Hematopoietic multipotent progenitor cell treated with erythropoietin and hydrocortisone succinate and interleukin-3 and kit ligand, for 4 days (in vitro differentiated cells): ENCODE data around the gene TOR2A.

ENCODE experiments used
- DNase-seq: peaks from one replicate; pipeline ENCODE4 v3.0.0-alpha.2; 2015

The TOR2A gene

DNA sequence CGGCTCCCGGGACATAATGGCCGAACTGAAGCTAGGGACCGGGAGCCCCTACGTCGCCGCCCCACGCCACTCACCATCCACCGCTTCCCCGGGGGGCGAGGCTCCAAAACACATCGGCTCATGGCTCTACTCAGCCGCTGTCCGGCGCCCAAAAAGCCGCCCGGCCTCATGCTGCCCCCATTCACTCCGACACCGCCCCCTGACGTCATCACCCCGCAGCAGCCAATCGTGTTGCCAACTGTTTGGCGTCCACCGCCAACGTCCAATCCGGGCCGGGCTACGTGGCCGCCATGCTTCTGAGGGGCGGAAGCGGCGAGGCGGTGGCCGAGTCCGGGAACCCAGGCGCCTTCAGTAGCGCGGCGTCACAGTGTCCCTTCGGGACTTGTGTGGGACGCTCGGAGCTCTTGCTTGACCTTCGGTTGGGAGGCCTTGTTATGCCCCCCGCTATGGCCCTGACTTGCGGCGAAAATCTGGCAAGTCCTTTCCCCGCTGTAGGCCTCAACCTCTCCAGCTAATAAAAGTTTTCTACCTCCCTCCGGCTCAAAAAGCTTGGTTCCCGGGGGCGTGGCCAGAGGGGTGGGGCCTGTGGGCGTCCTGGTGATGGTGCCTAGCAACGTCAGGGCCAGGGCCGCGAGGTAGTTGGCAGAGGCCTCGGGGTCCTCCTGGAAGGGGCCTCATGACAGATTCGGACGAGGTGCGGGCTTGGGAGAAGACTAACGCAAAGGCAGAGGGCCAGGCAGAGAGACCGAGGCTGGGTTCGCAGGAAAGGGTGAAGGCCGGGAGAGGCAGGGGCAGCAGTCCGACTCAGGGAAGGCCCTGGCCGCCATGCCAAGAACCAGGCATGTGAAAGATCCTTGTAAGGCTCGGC is 19.4 kb downstream of the TOR2A start, which contains the start of the genes PTRH1 and TTC16:
Gene PTRH1, minus strand, starts transcription at position 194 of the 868 bp plus-strand sequence. Its CDS starts 24 bp downstream, at position 170.
Gene TTC16, plus strand, starts transcription at position 610 of the 868 bp plus-strand sequence. Its CDS starts 67 bp downstream, at position 677.
- DNase-seq, result peak; percentile 98

GRCh38 chr9:127714951-127715469 is 20.1 kb downstream of the TOR2A start:
- DNase-seq, result peak; percentile 42

GRCh38 chr9:127714020-127714750 is 20.9 kb downstream of the TOR2A start:
- DNase-seq, result no peak

DNA sequence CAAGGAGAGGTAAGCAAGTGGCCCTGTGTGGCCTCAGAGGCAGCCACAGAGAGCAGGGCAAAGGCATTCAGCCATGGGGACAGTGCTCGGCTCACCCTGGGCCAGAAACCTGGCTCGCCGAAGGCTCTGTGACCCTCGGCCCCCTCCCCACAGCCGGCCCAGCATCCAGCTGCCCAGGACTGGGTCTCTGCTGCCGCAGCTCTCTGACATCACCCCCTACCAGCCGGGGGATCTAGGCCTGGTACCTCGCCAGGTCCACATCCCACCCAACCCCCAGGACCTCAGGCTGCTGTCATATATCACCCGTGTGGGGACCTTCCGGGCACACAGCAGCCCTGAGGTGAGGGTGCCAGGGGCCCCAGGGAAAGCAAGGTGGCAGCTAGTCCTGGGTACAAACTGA is 22.2 kb downstream of the TOR2A start:
- no peak for DNase-seq

GRCh38 chr9:127712371-127712770 is 22.7 kb downstream of the TOR2A start:
- no peak for DNase-seq

GRCh38 chr9:127711831-127712274 is 23.2 kb downstream of the TOR2A start:
- DNase-seq, result peak; percentile 29

DNA sequence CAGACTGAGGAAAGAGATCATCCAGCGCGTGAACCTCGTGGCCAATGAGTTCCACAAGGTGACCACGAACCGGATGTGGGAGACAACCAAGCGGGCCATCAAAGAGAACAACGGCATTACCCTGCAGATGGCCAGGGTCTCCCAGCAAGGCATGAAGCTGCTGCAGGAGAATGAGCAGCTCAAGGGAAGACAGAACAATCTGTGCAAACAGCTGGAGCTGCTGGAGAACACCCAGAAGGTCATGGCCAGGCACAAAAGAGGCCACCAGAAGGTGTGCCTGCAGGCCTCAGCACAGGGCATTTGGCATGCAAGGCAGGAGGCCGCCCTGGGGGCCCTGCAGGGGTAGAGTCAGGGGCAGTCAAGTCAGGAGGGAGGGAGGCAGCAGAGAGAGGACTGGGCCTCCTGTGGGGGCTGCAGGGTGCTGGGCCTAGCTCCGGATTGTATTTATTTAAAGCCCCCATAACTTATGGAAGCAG is 23.8 kb downstream of the TOR2A start:
- peak; percentile 75 for DNase-seq

DNA sequence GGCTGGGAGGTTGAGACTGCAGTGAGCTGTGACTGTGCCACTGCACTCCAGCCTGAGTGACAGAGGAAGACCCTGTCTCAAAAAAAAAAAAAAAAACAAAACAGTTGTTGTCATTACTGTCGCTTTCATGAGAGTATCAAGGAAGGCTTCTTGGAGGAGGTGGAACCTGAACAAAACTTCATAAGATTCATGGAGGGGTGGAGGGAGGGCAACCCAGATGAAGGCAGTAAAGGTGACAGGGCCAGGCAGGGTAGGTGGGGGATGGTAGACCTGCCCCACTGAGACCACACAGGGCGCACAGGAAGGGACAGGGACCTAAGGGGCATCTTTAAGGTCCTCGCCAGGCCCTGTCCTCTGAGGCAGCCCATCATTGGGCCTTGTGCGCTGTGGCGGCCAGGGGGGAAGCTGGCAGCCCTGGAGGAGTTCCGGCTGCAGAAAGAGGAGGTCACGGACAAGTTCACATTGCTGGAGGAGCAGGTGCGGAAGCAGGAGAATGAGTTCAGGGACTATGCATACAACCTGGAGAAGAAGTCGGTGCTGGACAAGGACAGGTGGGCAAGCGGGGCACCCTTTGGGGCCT is 24.8 kb downstream of the TOR2A start:
- no peak for DNase-seq

- DNase-seq, result no peak
Measured at GRCh38 chr9:127708952-127709587, 26.0 kb downstream of the TOR2A start.

DNA sequence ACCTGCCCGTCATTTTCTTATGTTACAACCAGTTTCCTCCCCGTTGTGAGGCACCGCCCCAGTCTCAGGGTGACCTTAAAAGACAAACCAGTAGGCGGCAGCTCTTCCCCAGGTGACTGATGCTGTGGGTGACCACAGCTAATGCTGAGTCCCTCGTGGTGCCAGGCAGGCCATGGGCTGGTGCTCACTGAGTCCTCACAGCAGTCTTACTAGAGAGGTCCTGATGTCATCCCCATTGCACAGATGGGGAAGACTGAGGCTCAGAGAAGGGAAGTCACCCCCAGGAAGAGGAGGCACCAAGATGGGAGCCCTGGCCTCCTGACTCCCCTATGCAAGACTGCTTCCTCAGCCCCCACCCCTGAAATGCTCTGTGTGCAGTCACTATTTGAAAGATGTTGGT is 27.3 kb downstream of the TOR2A start:
- DNase-seq, result peak; percentile 27

DNA sequence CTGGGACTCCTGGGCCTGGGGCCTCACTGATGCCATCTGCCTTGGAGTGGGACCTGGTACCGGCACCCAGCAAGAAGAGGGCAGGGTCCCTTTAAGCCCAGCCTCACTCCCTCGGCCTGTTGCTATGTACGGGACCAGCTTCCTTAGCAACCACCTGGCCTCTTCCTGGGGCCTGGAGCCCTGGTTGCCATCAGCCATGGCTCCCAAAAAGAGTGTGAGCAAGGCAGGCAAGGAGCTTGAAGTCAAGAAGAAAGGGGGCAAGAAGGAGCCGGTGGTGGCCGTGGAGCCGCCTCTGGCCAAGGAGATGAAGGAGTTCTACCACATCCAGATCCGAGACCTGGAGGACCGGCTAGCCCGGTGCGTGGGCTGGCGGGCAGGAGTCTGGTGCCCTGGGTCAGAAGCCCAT is 28.3 kb downstream of the TOR2A start, which contains the start of gene CFAP157:
Gene CFAP157, plus strand, starts transcription at position 153 of the 406 bp plus-strand sequence. Its CDS starts 44 bp downstream, at position 197.
- no peak for DNase-seq

DNA sequence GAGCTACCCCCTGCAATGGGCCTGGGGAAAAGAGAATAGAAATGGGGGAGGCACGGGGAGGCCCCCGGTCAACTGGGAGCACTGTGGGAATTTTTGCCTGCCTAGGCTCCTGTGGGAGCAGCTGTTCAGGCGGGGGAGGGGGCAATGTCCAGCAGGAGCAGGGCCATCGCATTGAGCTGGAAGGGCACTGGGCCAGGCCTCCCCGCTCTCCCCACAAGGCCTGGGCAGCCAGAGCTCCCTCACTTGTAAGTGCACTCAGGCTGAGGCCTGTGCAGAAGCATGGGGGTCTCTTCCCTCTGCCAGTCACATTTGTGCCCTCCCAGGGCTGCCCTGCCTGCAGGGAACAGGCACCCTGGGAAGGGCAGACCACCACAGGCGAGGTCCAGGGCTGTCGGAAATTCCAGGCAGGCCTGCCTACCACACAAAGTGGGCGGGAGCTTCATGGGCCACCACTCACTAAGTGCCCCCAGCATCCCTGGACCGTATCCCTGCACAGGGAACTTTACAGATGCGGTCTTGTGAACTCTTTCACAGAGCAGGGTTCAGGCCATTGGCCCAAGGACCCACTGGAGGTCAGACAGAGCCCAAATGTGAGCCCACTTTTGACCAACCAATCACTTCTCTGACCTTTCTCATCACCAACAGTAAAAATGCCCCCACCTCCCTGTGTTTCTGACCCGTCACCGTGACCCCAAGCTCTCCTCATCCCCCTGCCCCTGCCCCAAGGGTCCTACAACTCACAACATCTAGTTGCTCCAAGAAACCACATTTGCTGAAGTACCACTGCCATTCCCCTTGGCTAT is 29.3 kb downstream of the TOR2A start:
- no peak for DNase-seq

DNA sequence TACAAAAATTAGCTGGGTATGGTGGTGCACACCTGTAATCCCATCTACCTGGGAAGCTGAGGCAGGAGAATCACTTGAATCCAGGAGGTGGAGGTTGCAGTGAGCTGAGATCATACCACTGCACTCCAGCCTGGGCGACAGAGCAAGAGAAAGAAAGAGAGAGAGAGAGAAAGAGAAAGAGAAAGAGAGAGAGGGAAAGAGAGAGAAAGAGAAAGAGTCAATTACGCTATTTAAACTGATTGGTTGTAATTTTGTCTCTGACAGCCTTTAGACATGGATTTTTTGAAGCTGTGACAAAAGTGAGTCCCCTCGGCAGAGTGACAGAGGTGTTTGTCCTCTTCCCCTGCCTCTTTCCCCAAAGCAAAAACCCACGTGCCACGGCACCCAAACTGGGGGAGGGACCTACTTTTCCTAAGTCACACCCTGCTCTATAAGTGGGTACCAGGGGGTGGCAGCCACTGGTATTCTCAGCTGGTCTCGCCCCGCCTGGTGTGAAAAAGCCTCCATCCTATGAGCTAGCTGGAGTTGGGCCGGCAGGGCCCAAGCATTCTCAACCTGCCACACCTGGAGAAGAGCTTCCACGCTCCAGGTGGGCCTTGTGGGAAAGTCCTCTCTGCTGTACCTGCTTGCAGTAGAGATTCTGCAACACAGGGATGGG is 31.7 kb downstream of the TOR2A start:
- DNase-seq, result no peak

- no peak for DNase-seq
Measured at GRCh38 chr9:127700594-127701255, 34.4 kb downstream of the TOR2A start.

GRCh38 chr9:127700140-127700539 is 35.0 kb downstream of the TOR2A start:
- no peak for DNase-seq

GRCh38 chr9:127698985-127699670 is 36.0 kb downstream of the TOR2A start:
- DNase-seq, result peak; percentile 97

GRCh38 chr9:127698386-127698785 is 36.7 kb downstream of the TOR2A start:
- no peak for DNase-seq

GRCh38 chr9:127697575-127697974 is 37.5 kb downstream of the TOR2A start:
- no peak for DNase-seq

DNA sequence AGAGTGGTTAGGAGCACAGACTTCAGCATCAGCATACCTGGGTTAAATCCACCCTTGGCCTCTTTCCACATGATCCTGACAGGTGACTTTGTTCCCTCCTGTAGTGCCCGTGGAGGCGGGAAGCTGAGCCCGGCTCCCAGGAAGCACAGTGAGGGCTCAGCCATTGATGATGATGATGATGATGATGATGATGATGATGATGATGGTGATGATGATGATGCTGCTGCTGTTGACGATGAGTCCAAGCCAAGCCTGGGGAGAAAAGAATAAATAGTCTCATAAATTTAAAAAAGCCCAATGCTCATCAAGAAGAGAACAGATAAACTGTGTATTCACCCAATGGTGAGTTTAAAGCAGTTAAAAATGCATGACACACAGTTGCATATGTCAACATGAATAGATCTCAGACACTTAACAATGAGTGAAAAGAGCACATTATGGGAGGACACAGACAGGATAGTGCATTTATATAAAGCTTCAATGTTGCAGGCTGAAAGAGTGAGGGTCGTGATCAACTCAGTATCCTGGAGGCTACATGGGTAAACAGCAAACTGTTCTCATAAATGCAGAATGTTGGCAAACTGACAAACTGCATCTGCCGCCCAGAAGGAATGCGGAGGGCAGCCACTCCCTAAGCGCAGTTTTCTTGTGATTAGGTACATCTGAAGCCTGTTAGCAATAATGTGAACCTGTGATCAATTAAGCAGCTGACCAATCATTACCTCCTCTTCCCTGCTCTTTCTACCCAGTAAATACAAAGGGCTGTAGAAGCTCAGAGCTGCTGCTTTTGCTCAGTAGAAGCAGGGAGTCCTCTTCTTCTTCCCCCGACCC is 40.0 kb downstream of the TOR2A start:
- DNase-seq, result no peak
